HG03175 (cell line): ENCODE measurements around the gene NCOA7.
A peak's percentile ranks its signal among the peaks of the same experiment; 100 is the strongest.

Experiments used
- ATAC-seq: cut with Tn5 transposase; IDR thresholded peaks from one replicate; pipeline ENCODE4 v1.9.1; 2021; ENCODE audit warnings: mild to moderate bottlenecking, moderate library complexity; ENCODE audit not compliant: unreplicated experiment

NCOA7 gene

GRCh38 chr6:125859727-125860126 lies 69.0 kb downstream of the NCOA7 start:
- ATAC-seq, result no peak

- ATAC-seq, result no peak
Observed at GRCh38 chr6:125863023-125863422, 72.3 kb downstream of the NCOA7 start.

GRCh38 chr6:125865015-125865414 lies 74.3 kb downstream of the NCOA7 start:
- ATAC-seq, result no peak

GRCh38 chr6:125866433-125866832 lies 75.7 kb downstream of the NCOA7 start:
- no peak for ATAC-seq

GRCh38 chr6:125867483-125867942 lies 76.8 kb downstream of the NCOA7 start:
- ATAC-seq, result no peak

- no peak for ATAC-seq
Observed at GRCh38 chr6:125868252-125868651, 77.5 kb downstream of the NCOA7 start.

GRCh38 chr6:125868678-125869395 lies 78.1 kb downstream of the NCOA7 start:
- ATAC-seq, result no peak

- ATAC-seq, result no peak
Observed at GRCh38 chr6:125869427-125869826, 78.7 kb downstream of the NCOA7 start.

GRCh38 chr6:125871365-125871764 lies 80.6 kb downstream of the NCOA7 start:
- no peak for ATAC-seq

- ATAC-seq, result no peak
Observed at GRCh38 chr6:125872259-125872921, 81.6 kb downstream of the NCOA7 start.

- no peak for ATAC-seq
Observed at GRCh38 chr6:125882243-125882642, 91.5 kb downstream of the NCOA7 start.

GRCh38 chr6:125884634-125885371 lies 94.0 kb downstream of the NCOA7 start:
- ATAC-seq, result no peak

GRCh38 chr6:125886021-125886420 lies 95.3 kb downstream of the NCOA7 start:
- no peak for ATAC-seq

GRCh38 chr6:125886914-125887313 lies 96.2 kb downstream of the NCOA7 start:
- no peak for ATAC-seq

- ATAC-seq, result no peak
Observed at GRCh38 chr6:125887372-125887771, 96.6 kb downstream of the NCOA7 start.

GRCh38 chr6:125888989-125889656 lies 98.4 kb downstream of the NCOA7 start:
- ATAC-seq, result no peak

GRCh38 chr6:125899726-125900182 lies 109.0 kb downstream of the NCOA7 start:
- no peak for ATAC-seq

GRCh38 chr6:125904871-125905270 lies 114.1 kb downstream of the NCOA7 start:
- ATAC-seq, result peak; percentile 35

GRCh38 chr6:125906158-125906998 lies 115.6 kb downstream of the NCOA7 start:
- peak; percentile 34 for ATAC-seq

GRCh38 chr6:125910527-125910926 lies 119.8 kb downstream of the NCOA7 start:
- peak; percentile 98 for ATAC-seq
